T-helper 17 cell (primary cell): Measurements from ENCODE around the gene PRLH. TPM values are rescaled to one million over a fixed set of nuclear protein-coding genes. Genes with fewer than 3 reads are reported as not detected.

Source experiments
- ATAC-seq: fragments of 150-1000 bp; cut with Tn5 transposase; 2 replicates; pipeline ENCODE4 v1.10.0; 2021; ENCODE audit warnings: mild to moderate bottlenecking, moderate library complexity
- DNase-seq, 3 donors: peaks; one replicate each; pipeline versions ENCODE4 v3.0.0 to v3.0.0-alpha.2; 2020 to 2021
- H3K9me3 ChIP-seq: one replicate; pipeline ENCODE4 v1.7.0; 2013; ENCODE audit warnings: low read length, mild to moderate bottlenecking; ENCODE audit not compliant: control insufficient read depth, poor library complexity, severe bottlenecking
- H3K27ac Mint-ChIP-seq: one replicate; pipeline ENCODE4 v1.8.0; 2022; ENCODE audit warnings: mild to moderate bottlenecking, moderate library complexity, mixed read lengths
- H3K27me3 Mint-ChIP-seq: one replicate; pipeline ENCODE4 v1.8.0; 2022; ENCODE audit warnings: mixed read lengths
- H3K36me3 Mint-ChIP-seq: one replicate; pipeline ENCODE4 v1.8.0; 2022; ENCODE audit warnings: low read depth, mixed read lengths
- H3K4me1 Mint-ChIP-seq: one replicate; pipeline ENCODE4 v1.8.0; 2022; ENCODE audit warnings: mild to moderate bottlenecking, mixed read lengths
- H3K4me3 Mint-ChIP-seq: one replicate; pipeline ENCODE4 v1.8.0; 2022; ENCODE audit warnings: mild to moderate bottlenecking, moderate library complexity, mixed read lengths
- total RNA-seq, 4 donors: library from RNA in 2 of 4; stranded (reverse) in 2 of 4; gene quantifications; one replicate each; pipeline ENCODE4 v1.2.3 and lab custom pipeline; 2022 to 2026

PRLH gene
- total RNA-seq, 2 donors from 2014 or later: not detected

- Mint-ChIP-seq H3K4me1 (peaks cover 6% of the 10 kb centered on the region), H3K36me3 (no peaks in the 10 kb centered on the region), H3K27ac (no peak overlapping the region), H3K27me3 (peaks cover 10% of the 10 kb centered on the region), H3K4me3 (no peak overlapping the region)
- ATAC-seq: no peak
- H3K9me3 ChIP-seq: no peaks in the 10 kb centered on the region
- no peak for DNase-seq
Observed at GRCh38 chr2:237546040-237546875, 20.1 kb upstream of the PRLH start.

GRCh38 chr2:237546876-237547395 lies 19.4 kb upstream of the PRLH start:
- ATAC-seq (no peak), DNase-seq (no peak)
- H3K9me3 ChIP-seq: no peaks in the 10 kb centered on the region
- no peaks in the 10 kb centered on the region for H3K36me3 Mint-ChIP-seq
- H3K27ac Mint-ChIP-seq: no peak overlapping the region
- H3K27me3 Mint-ChIP-seq: peaks cover 5% of the 10 kb centered on the region
- peaks cover 4% of the 10 kb centered on the region for H3K4me1 Mint-ChIP-seq
- H3K4me3 Mint-ChIP-seq: no peak overlapping the region

- peaks cover 5% of the 10 kb centered on the region for H3K27me3 Mint-ChIP-seq
- H3K4me3 Mint-ChIP-seq: no peak overlapping the region
- peaks cover 4% of the 10 kb centered on the region for H3K4me1 Mint-ChIP-seq
- H3K9me3 ChIP-seq: no peaks in the 10 kb centered on the region
- no peak for DNase-seq
- H3K27ac Mint-ChIP-seq: peak overlapping the region; percentile 19
- H3K36me3 Mint-ChIP-seq: no peaks in the 10 kb centered on the region
- ATAC-seq: no peak
Observed at GRCh38 chr2:237547841-237548416, 18.4 kb upstream of the PRLH start.

GRCh38 chr2:237549216-237549615 lies 17.2 kb upstream of the PRLH start:
- Mint-ChIP-seq H3K4me3 (no peak overlapping the region), H3K27me3 (peaks cover 5% of the 10 kb centered on the region), H3K36me3 (no peaks in the 10 kb centered on the region), H3K27ac (no peak overlapping the region), H3K4me1 (peaks cover 4% of the 10 kb centered on the region)
- DNase-seq (no peak), ATAC-seq (no peak)
- H3K9me3 ChIP-seq: no peaks in the 10 kb centered on the region

GRCh38 chr2:237549643-237550415 lies 16.5 kb upstream of the PRLH start:
- Mint-ChIP-seq H3K27ac (no peak overlapping the region), H3K4me1 (peaks cover 4% of the 10 kb centered on the region)
- no peak for ATAC-seq

GRCh38 chr2:237551071-237551574 lies 15.3 kb upstream of the PRLH start:
- Mint-ChIP-seq H3K4me1 (peaks cover 4% of the 10 kb centered on the region), H3K27me3 (peaks cover 5% of the 10 kb centered on the region), H3K36me3 (no peaks in the 10 kb centered on the region), H3K4me3 (no peak overlapping the region), H3K27ac (no peak overlapping the region)
- DNase-seq (no peak), ATAC-seq (no peak)
- H3K9me3 ChIP-seq: peaks cover 5% of the 10 kb centered on the region

More at GRCh38 chr2:237549643-237550415, 16.5 kb upstream of the PRLH start:
- H3K9me3 ChIP-seq: no peaks in the 10 kb centered on the region
- H3K36me3 Mint-ChIP-seq: no peaks in the 10 kb centered on the region
- no peak for DNase-seq
- H3K27me3 Mint-ChIP-seq: peaks cover 5% of the 10 kb centered on the region
- H3K4me3 Mint-ChIP-seq: no peak overlapping the region

- H3K9me3 ChIP-seq: peaks cover 6% of the 10 kb centered on the region
- no peak for DNase-seq
- Mint-ChIP-seq H3K4me3 (no peak overlapping the region), H3K4me1 (peaks cover 6% of the 10 kb centered on the region), H3K27ac (no peak overlapping the region), H3K36me3 (no peaks in the 10 kb centered on the region), H3K27me3 (peaks cover 5% of the 10 kb centered on the region)
- ATAC-seq: no peak
Observed at GRCh38 chr2:237552908-237553307, 13.5 kb upstream of the PRLH start.

GRCh38 chr2:237553948-237554347 lies 12.4 kb upstream of the PRLH start:
- peaks cover 8% of the 10 kb centered on the region for H3K4me1 Mint-ChIP-seq
- no peaks in the 10 kb centered on the region for H3K36me3 Mint-ChIP-seq
- H3K4me3 Mint-ChIP-seq: no peak overlapping the region
- no peak overlapping the region for H3K27ac Mint-ChIP-seq
- ATAC-seq: no peak
- H3K27me3 Mint-ChIP-seq: peaks cover 7% of the 10 kb centered on the region
- DNase-seq: no peak
- H3K9me3 ChIP-seq: peaks cover 6% of the 10 kb centered on the region

- Mint-ChIP-seq H3K27me3 (peaks cover 13% of the 10 kb centered on the region), H3K36me3 (no peaks in the 10 kb centered on the region), H3K4me3 (no peak overlapping the region), H3K4me1 (peaks cover 8% of the 10 kb centered on the region), H3K27ac (no peak overlapping the region)
- DNase-seq: no peak
- H3K9me3 ChIP-seq: peaks cover 6% of the 10 kb centered on the region
- ATAC-seq: no peak
Observed at GRCh38 chr2:237555560-237555959, 10.8 kb upstream of the PRLH start.

- Mint-ChIP-seq H3K36me3 (no peaks in the 10 kb centered on the region), H3K27me3 (peaks cover 14% of the 10 kb centered on the region)
Observed at GRCh38 chr2:237556773-237557632, 9.4 kb upstream of the PRLH start.

GRCh38 chr2:237557633-237558015 lies 8.8 kb upstream of the PRLH start:
- H3K36me3 Mint-ChIP-seq: no peaks in the 10 kb centered on the region
- H3K27ac Mint-ChIP-seq: no peak overlapping the region
- H3K4me3 Mint-ChIP-seq: no peak overlapping the region
- DNase-seq (no peak), ATAC-seq (no peak)
- peaks cover 8% of the 10 kb centered on the region for H3K4me1 Mint-ChIP-seq
- peaks cover 19% of the 10 kb centered on the region for H3K27me3 Mint-ChIP-seq
- peaks cover 6% of the 10 kb centered on the region for H3K9me3 ChIP-seq

More at GRCh38 chr2:237556773-237557632, 9.4 kb upstream of the PRLH start:
- Mint-ChIP-seq H3K4me1 (peaks cover 8% of the 10 kb centered on the region), H3K4me3 (no peak overlapping the region), H3K27ac (no peak overlapping the region)
- no peak for DNase-seq
- peaks cover 6% of the 10 kb centered on the region for H3K9me3 ChIP-seq
- ATAC-seq: peak; percentile 63

GRCh38 chr2:237558961-237559641 lies 7.3 kb upstream of the PRLH start:
- Mint-ChIP-seq H3K4me3 (no peak overlapping the region), H3K36me3 (no peaks in the 10 kb centered on the region), H3K27ac (no peak overlapping the region), H3K27me3 (peaks cover 23% of the 10 kb centered on the region), H3K4me1 (peaks cover 10% of the 10 kb centered on the region)
- no peak for ATAC-seq
- peaks cover 6% of the 10 kb centered on the region for H3K9me3 ChIP-seq
- no peak for DNase-seq
